Adrenal gland (tissue), 12 donors: ENCODE data around the gene SDHAF4. TPM values are rescaled to one million over a fixed set of nuclear protein-coding genes. Genes with fewer than 3 reads are reported as not detected.
"Not testable (repeated sequence)": the region's sequence is repeated elsewhere in the genome, so short reads cannot be mapped to it uniquely, and the experiment has no call there.

Experiments used
- DNase-seq, 7 donors: peaks; one replicate each; pipeline ENCODE4 v3.0.0-alpha.2; 2019 to 2020
- H3K27ac ChIP-seq, 5 donors: fragments of 200-600 bp; sonication (generic) in 4 of 5; 1 replicate in 3 of 5; 2 replicates in 2 of 5; pipeline versions ENCODE4 v1.5.1 to v1.8.0; 2016 to 2020; ENCODE audit warnings: mild to moderate bottlenecking in 1 of 5
- H3K27me3 ChIP-seq: fragments of 200-600 bp; 2 replicates; pipeline ENCODE4 v1.8.0; 2021
- H3K36me3 ChIP-seq, 2 donors: fragments of 200-600 bp; replicated peaks in 1 of 2; 1 replicate in 1 of 2; 2 replicates in 1 of 2; pipeline versions ENCODE4 v1.5.1 to v1.8.0; 2018 to 2022
- H3K4me1 ChIP-seq, 2 donors: fragments of 200-600 bp; replicated peaks in 1 of 2; 1 replicate in 1 of 2; 2 replicates in 1 of 2; pipeline versions ENCODE4 v1.5.1 to v1.8.0; 2018 to 2021
- H3K4me3 ChIP-seq, 4 donors: fragments of 200-600 bp; sonication (generic) in 3 of 4; one replicate each; pipeline ENCODE4 v1.5.1; 2016 to 2018
- H3K9me3 ChIP-seq, 3 donors: fragments of 200-600 bp; sonication (generic) in 1 of 3; replicated peaks in 1 of 3; 1 replicate in 2 of 3; 2 replicates in 1 of 3; pipeline versions ENCODE4 v1.5.1 to v1.8.0; 2016 to 2021
- CTCF ChIP-seq, 6 experiments: fragments of 450-650 bp in 4 of 6; fragments of 200-600 bp in 2 of 6; sonication (generic) in 1 of 6; IDR thresholded peaks; 1 replicate in 5 of 6; 2 replicates in 1 of 6; pipeline versions ENCODE4 v1.5.1 to v1.8.0; 2016 to 2021; ENCODE audit warnings: antibody characterized with exemption in 6 of 6, mild to moderate bottlenecking in 2 of 6, moderate library complexity in 1 of 6
- POLR2A ChIP-seq, 2 donors: fragments of 450-650 bp; IDR thresholded peaks; one replicate each; pipeline ENCODE4 v1.6.1; 2017; ENCODE audit warnings: antibody characterized with exemption in 2 of 2, mild to moderate bottlenecking in 2 of 2, moderate library complexity in 1 of 2
- WGBS, 4 donors: extraction: QIAGEN DNeasy Blood & Tissue Kit in 2 of 4; methylation state at CpG; one replicate each; pipeline versions ENCODE4 v1.1.5 to v1.1.7; 2013 to 2017; 5-methylcytosine and 5-hydroxymethylcytosine counted together
- intact Hi-C, 2 donors: fragments of 100-400 bp; cut with DNase I; formaldehyde crosslinking; loops; one replicate each; pipeline versions ENCODE4 v1.14.1 to v1.15.0; 2022 to 2023
- polyA plus RNA-seq, 3 donors: library from polyadenylated mRNA; stranded (reverse); fragments of 200-250 nt in 2 of 3; fragments of 350-450 nt in 1 of 3; fragmentation: Illumina TruSeq in 1 of 3; extraction: RNeasy Lipid Tissue Mini Kit (QIAGEN cat#74804) in 1 of 3; gene quantifications; one replicate each; pipeline ENCODE4 v1.2.3, GENCODE V29; 2013 to 2014
- total RNA-seq, 9 donors: library from RNA; depleted of rRNA in 4 of 9; stranded (reverse); fragments of >200 nt in 4 of 9; fragments of 120-200 nt in 1 of 9; fragmentation: NEBNext Ultra II Directional in 1 of 9; extraction: Animal tissue kit (Norgen Biotek cat#: 25700) in 1 of 9; gene quantifications; one replicate each; pipeline versions ENCODE4 v1.1.0 to v1.2.4, GENCODE V29; 2013 to 2023
- donor health status: healthy with polysubstance abuse.
- donor health status: Bipolar disorder and iron deficiency.
- donor health status: DM: yes; HTN: yes; CAD: no.
- donor health status: DM: no; HTN: no; CAD: no.
- donor health status: DM: no; HTN: no; CAD: no.
- donor health status: DM: yes; HTN: yes; CAD: no.

Gene SDHAF4
- total and polyA plus RNA-seq, 12 donors = 4.2 to 47.2 (median 16.9) TPM

GRCh38 chr6:70604254-70604653, 37.5 kb downstream of the SDHAF4 start:
- DNase-seq = no peak
- Histone ChIP-seq H3K27me3 (no peaks in the 10 kb centered on the region), H3K4me1 (no peaks in the 10 kb centered on the region), H3K9me3 (no peaks in the 10 kb centered on the region), H3K36me3 (no peaks in the 10 kb centered on the region), H3K4me3 (no peak overlapping the region), H3K27ac (no peak overlapping the region)
- TF ChIP-seq CTCF (IDR thresholded peaks at IDR 0.05) (no peak), POLR2A (IDR thresholded peaks at IDR 0.05) (no peak)
- intact Hi-C loops = no loop called here
- WGBS, 4 donors = 89 to 92% (median 91%) methylated on average over 6 of the region's 6 CpGs

GRCh38 chr6:70607371-70607770, 40.6 kb downstream of the SDHAF4 start:
- intact Hi-C loops = not testable (repeated sequence)
- 58 to 67% (median 61%) methylated on average over 2 of the region's 2 CpGs for WGBS, 4 donors

GRCh38 chr6:70609181-70609580, 42.5 kb downstream of the SDHAF4 start:
- H3K27ac ChIP-seq, intact Hi-C loops: not testable (repeated sequence)

More at GRCh38 chr6:70607371-70607770, 40.6 kb downstream of the SDHAF4 start:
- not testable (repeated sequence) for H3K9me3 ChIP-seq, H3K4me1 ChIP-seq, DNase-seq, H3K36me3 ChIP-seq, H3K27ac ChIP-seq, H3K27me3 ChIP-seq, H3K4me3 ChIP-seq

GRCh38 chr6:70616728-70617260, 50.1 kb downstream of the SDHAF4 start:
- H3K36me3 ChIP-seq = no peaks in the 10 kb centered on the region
- no peak for TF ChIP-seq POLR2A (IDR thresholded peaks at IDR 0.05)
- TF ChIP-seq CTCF (IDR thresholded peaks at IDR 0.05) = no peak
- H3K4me3 ChIP-seq = no peak overlapping the region
- no peaks in the 10 kb centered on the region for H3K9me3 ChIP-seq
- no peaks in the 10 kb centered on the region for H3K27me3 ChIP-seq
- WGBS, 4 donors = 71 to 85% (median 77%) methylated on average over 3 of the region's 3 CpGs
- H3K27ac ChIP-seq = no peak overlapping the region
- intact Hi-C loops = no loop called here
- DNase-seq = no peak
- no peaks in the 10 kb centered on the region for H3K4me1 ChIP-seq

More at GRCh38 chr6:70609181-70609580, 42.5 kb downstream of the SDHAF4 start:
- 82 to 90% (median 87%) methylated on average over 11 to 13 of the region's 13 CpGs for WGBS, 4 donors
- DNase-seq, H3K36me3 ChIP-seq, H3K27me3 ChIP-seq, H3K4me3 ChIP-seq, H3K9me3 ChIP-seq, H3K4me1 ChIP-seq: not testable (repeated sequence)

GRCh38 chr6:70620746-70621145, 54.0 kb downstream of the SDHAF4 start:
- intact Hi-C loops = no loop called here
- 82 to 95% (median 93%) methylated on average over 1 of the region's 1 CpG for WGBS, 4 donors
- no peak for DNase-seq
- no peak for TF ChIP-seq CTCF (IDR thresholded peaks at IDR 0.05)
- no peak for TF ChIP-seq POLR2A (IDR thresholded peaks at IDR 0.05)
- Histone ChIP-seq H3K36me3 (no peaks in the 10 kb centered on the region), H3K27ac (no peak overlapping the region), H3K9me3 (no peaks in the 10 kb centered on the region), H3K4me1 (no peaks in the 10 kb centered on the region), H3K27me3 (no peaks in the 10 kb centered on the region), H3K4me3 (no peak overlapping the region)
